Activated CD4-positive, alpha-beta T cell treated with anti-CD3 and anti-CD28 coated beads, Interleukin-2, Interleukin-4, amounts not matched to agents 100 ng/mL and 50 ng/mL, durations not matched to agents 16 hours and 8 hours (primary cell): ENCODE measurements around the gene RAB37.

Experiments
- DNase-seq: peaks from one replicate; pipeline ENCODE4 v3.0.0-alpha.2; 2020; ENCODE audit warnings: low spot score

The RAB37 gene, protein sequence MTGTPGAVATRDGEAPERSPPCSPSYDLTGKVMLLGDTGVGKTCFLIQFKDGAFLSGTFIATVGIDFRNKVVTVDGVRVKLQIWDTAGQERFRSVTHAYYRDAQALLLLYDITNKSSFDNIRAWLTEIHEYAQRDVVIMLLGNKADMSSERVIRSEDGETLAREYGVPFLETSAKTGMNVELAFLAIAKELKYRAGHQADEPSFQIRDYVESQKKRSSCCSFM

GRCh38 chr17:74736513-74737298 lies at the start of gene RAB37:
Gene RAB37, plus strand, starts transcription at chr17:74737256. Its CDS starts 17 bp downstream, at chr17:74737273.
- DNase-seq = no peak

- DNase-seq = no peak
Observed at GRCh38 chr17:74687886-74688285, 49.2 kb upstream of the RAB37 start.

- DNase-seq = peak; percentile 42
Observed at GRCh38 chr17:74690409-74690825, 46.6 kb upstream of the RAB37 start.

- no peak for DNase-seq
Observed at GRCh38 chr17:74691151-74691550, 45.9 kb upstream of the RAB37 start.

DNA sequence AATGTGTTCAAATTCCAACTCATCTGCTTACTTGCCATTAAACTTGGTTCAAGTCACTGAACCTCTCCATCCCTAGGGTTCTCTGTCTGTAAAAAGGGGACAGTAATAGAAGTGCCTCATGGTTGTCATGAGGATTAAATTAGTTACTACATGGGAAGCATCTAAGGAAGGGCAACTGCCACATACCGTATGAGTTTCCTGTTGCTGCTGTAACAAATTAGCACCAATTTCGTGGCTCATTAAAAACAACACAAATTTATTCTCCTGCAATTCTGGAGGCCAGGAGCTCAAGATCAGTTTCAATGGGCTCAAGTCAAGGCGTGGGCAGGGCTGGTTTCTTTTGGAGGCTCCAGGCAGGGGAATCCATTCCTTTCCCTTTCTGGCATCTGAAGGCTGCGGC lies 43.0 kb upstream of the RAB37 start:
- no peak for DNase-seq

DNA sequence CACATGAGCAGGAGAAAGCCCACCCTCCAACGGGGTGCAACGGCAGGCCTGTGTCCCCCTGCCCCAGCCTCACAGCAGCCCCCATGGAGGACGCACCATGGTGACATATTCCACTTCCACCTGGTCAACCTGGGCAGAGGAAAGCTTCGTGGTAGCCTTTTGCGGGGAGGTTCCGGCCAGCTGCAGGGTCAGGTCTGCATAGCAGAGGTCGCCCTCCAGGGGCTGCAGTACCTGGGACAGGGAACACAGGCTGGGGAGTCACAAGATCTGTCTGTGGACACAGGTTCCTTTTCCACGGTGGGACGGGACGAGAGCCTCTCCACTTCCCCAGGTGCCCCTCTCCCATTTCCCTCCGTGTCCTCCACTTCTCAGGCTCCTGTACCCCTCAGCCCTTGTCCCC lies 41.4 kb upstream of the RAB37 start:
- DNase-seq = no peak

DNA sequence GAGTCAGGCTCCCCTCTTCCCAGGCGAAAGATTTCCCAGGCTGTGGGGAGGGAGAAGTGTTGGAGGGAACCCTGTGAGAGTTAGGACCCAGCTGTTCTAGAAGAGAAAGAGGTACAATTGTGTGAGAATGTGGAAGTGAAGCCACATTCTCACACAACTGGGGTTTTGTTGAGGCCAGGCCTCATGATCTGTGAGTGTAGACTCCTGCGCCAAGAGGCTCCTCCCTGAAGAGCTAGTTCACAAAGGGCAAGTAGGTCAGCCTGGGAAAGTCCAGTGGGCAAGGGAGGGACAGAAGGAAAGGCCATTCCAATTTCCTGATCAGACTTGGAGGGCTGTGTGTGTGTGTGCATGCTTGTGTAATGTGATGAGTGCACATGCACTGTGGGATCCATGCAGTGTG lies 39.5 kb upstream of the RAB37 start:
- no peak for DNase-seq

DNA sequence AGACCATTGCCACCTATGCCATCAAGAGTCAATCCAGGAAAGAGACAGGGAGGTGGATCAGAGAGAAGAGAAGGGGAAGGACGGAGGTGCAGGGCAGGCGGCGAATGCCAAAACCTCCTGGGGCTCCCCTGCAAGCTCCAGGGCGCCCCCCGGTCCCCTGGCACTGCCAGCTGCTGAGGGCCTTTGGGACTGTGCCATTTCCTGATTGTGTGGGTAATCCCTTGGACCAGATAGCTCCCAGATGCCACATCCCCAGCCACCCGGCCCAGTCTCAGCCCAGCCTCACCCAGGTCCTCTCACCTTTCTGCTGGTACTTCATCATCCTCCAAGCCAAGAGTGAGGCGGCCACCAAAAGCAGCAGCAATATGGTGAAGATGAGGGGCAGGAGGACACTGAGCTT lies 39.0 kb upstream of the RAB37 start:
- DNase-seq = no peak

DNA sequence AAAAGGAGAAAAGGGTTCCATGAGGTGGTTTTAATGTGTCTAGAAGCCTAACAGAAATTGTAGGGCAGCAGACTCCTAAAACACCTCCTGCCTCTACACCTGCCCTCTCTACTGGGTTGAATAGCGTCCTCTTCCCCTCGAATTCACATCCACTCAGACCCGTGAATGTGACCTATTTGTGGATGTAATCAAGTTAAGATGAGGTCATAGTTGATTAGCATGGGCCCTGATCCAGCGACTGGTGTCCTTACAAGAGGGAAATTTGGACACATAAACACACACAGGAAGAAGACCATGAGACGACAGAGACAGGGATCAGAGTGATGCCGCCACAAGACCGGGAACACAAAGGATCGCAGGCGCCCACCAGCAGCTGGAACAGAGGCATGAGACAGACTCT lies 37.8 kb upstream of the RAB37 start:
- DNase-seq = no peak

DNA sequence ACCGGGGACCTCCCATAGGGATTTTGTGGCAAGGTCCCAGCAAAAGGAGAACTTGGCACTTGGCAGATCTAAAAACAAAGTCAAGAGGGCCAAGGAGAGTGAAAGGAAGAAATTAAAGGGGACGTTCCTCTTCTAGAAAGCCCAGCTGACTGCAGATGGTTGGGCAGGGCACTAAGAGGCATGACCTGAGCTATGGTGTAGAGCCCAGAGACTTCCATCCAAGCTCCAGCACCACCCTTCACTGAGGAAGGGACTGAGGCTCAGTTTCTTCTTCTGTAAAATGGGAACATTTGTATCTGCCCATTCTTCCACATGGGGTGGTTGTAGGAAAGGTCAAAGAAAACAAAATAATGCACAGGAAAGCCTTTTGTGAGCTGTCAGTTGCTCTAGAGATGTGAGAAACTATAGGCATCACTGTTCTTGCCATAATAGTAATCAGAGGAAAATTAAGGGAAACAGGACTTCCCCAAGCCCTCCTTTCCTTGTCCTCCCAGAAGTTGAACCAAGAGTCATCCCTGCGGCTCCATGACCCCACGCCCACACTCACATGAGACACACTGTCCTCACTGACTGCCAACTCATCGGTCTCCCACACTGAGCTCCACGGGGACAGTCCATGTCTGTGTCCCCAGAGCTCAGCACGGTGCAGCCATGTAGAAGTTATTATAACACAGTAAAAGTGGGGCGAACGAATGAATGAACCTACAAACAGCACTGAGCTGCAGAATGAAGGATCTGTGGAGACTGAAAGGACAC lies 34.8 kb upstream of the RAB37 start:
- no peak for DNase-seq

DNA sequence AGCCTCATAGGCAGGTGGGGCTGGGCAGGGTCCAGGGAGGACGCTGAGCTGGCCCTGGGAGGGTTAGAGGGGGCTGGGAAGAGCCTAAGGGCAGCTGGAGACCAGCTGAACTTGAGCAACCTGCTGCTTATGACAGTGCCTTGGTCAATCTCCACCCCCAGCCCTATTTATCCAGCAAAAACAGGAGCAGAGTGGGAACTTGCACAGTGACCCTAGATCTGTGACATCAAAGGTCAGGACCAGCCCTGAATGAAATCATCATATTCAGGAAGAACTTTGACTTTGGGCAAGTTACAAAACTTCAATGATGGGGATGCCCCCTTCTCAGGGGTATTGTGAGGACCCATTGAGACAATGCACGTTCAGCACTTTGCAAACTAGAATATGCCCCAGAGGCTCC lies 33.7 kb upstream of the RAB37 start:
- no peak for DNase-seq

DNA sequence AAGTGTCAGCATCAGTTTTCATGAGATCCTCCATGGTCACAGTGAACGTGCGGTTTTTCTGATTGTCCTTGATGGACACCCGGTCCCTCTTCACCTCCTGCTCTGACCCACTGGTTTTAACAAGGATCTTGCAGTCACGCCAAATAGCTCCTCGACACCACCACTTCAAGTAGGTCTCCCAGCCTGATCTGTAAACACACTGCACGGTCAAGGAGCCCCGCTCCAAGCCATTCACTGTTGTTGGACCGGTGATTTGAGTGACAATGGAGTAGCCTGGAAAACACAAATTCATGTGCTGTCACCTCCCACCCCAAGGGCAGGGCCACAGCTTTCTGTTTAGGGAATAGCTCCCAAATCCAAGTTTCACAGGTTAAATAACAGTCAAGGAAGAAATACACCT lies 32.5 kb upstream of the RAB37 start:
- DNase-seq = no peak

- DNase-seq = no peak
Observed at GRCh38 chr17:74711058-74711824, 25.8 kb upstream of the RAB37 start.

DNA sequence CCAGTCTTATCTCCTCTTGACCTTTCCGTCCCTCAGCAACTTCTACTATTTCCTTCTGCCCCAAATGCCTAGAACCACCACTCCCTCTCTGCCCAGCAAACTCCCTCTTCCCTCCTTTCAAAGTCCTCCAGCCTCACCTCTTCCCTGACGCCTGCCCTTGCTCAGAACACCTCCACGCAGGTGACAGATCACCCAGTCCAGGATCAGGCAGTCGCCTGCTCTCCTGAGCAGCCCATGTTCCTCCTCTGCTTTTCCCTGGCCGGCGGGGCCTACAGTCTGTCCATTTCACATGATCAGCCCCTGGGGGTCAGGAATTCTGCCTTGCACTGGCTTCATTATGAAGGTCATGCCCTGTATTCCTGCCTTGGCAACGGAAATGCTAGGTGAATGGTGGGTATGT lies 24.8 kb upstream of the RAB37 start:
- DNase-seq = no peak

- no peak for DNase-seq
Observed at GRCh38 chr17:74712756-74713155, 24.3 kb upstream of the RAB37 start, which contains the start of gene CD300LF. Gene CD300LF, minus strand, starts transcription at chr17:74712923. Its CDS starts 57 bp downstream, at chr17:74712866.

GRCh38 chr17:74713171-74713755 lies 23.8 kb upstream of the RAB37 start:
- no peak for DNase-seq

GRCh38 chr17:74715144-74715543 lies 21.9 kb upstream of the RAB37 start:
- no peak for DNase-seq

GRCh38 chr17:74720506-74720905 lies 16.6 kb upstream of the RAB37 start:
- no peak for DNase-seq

- DNase-seq = no peak
Observed at GRCh38 chr17:74722782-74723181, 14.3 kb upstream of the RAB37 start.

DNA sequence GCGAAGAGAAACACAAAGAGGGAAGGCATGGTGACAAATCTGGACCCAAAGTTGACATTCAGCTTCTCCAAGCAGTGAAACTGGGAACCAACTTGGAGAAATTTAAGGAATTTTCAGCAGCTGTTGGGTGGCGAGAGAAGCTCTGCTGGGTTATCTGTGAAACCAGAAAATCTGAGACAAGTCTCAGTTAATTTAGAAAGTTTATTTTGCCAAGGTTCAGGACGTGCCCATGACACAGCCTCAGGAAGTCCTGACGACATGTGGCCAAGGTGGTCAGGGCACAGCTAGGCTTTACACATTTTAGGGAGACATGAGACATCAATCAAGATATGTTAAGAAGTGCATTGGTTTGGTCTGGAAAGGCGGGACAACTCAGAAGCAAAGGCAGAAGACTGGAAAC lies 13.2 kb upstream of the RAB37 start:
- DNase-seq = no peak

GRCh38 chr17:74725111-74725510 lies 11.9 kb upstream of the RAB37 start:
- DNase-seq = no peak
